ENCODE results near the gene MXRA7. TPM values are rescaled to one million over a fixed set of nuclear protein-coding genes. Genes with fewer than 3 reads are reported as not detected.
A peak's percentile ranks its signal among the peaks of the same experiment; 100 is the strongest.

Gene MXRA7
- total RNA-seq, 1 donor from 2014 or later = 45.7 TPM

DNA sequence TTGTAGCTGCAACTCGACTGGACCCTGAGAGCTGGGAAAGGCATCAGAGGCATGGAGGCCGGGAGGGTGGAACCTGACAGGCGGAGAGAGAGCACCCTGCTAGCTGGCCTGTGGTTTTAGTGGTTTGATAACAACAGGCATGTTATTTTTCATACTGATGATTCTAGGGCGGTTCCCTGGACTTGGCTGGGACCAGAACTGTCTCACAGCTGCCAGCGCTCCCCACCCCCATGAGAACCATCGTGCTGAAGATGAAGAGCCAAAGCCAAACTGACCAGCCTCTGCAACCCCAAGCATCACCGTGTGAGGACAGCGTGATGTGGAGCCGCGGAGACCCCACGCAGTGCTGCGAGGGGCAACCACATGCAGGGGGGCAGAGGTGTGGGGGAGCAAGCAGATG lies 28.5 kb downstream of the MXRA7 start:
- no peak for DNase-seq (ENCODE audit: low spot score in 2 of 2)
- no peak for FAIRE-seq

DNA sequence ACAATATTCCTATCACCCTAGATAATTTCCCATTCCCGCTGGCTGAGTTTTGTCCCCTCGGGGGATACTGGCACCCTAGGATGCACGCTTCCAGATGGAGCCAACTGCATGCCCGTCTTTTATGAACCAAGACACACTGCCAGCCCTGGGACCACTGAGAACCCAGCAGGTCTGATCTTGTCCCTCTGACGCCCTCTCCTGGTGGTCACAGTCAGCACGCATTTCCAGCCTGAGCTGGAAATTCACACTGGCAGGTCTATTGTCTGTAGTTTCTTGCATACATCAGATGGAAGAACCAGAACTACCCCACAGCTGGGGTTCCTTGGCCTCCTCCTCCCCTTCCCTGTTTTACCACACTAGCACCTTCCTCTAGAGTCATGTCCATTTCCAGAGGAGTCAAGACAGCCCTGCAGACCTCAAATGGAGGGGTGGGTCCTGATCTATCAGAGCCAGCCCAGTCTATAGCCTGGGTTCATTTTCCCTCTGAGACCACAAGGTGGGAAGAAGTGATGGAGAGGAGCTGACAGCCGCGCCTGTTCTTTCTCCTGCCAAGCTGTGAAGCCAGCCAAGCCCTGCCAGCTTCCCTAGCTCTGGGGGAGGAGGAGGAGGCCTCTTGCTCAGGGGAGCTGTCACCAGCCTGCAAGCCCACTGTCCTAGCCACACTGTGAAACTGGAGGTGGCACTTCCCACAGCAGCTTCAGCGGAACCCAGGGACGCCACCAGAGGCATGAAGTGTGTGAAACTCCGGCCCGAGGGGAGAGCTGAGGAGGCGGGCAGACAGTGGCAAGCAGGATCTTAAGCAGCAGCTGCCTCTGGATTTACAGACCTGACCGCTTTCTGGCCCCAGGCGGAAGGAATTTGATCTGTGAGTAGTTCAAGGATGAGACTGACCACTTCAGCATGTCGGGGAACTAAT lies 29.3 kb downstream of the MXRA7 start:
- no peak for FAIRE-seq
- peak in 1 of 2 donors; percentile 70 for DNase-seq (ENCODE audit: low spot score in 2 of 2)

DNA sequence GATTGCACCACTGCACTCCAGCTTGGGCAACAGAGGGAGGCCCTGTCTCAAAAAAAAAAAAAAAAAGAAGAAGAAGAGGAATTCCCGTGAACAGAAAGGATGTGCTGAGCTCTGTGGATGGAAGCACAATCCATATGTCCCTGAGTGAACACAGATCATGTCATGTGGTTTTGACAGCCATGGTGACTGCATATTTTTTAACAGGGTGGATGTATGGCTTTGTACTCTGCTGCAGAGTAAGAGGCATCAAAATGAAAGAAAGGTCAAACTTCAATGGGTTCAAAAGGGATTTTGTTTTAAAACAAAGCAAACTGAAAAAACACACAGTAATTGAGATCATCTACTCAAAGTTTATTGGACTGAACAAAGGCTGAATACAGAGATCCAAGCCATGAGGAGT lies 31.5 kb downstream of the MXRA7 start:
- DNase-seq (ENCODE audit: low spot score in 2 of 2) (no peak), FAIRE-seq (no peak)

DNA sequence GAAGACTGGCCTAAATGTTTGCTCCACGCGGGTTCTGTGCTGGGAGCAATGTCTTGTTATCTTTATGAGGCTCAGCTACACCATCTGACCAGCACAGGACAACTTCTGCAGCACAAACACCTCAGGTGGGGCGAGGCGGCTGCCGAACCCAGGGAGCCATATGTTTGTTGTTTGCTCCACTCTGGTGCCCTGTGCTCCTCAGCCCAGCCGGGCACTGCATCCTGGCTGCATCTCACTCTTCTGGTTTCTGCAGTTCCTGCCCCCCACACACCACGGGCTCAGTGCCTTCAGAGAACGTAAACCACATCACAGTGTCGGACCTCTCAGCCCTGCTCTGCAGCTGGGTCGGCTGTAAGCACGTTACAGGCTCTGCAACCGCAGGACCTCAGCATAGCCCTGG lies 32.4 kb downstream of the MXRA7 start:
- no peak for DNase-seq (ENCODE audit: low spot score in 2 of 2)
- FAIRE-seq = no peak

DNA sequence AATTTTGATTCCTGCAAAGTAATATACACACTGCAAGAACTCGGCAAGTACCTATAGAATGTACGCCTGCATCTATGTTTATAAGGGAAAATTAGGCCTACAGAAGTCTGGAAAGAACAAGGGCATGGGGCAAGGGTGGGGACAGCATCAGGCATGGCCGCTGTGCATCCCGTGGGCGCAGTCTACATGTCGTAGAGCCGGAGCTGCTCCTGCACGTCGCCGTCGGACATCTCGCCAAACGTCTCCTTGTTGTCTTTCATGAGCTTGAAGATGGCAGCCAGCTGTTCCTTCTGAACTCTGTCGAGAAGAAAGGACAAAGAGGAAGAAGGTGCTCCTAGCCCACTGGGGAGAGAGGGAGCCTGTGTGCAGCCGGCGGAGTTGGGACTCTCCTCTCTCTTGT lies 33.4 kb downstream of the MXRA7 start:
- no peak for FAIRE-seq

DNA sequence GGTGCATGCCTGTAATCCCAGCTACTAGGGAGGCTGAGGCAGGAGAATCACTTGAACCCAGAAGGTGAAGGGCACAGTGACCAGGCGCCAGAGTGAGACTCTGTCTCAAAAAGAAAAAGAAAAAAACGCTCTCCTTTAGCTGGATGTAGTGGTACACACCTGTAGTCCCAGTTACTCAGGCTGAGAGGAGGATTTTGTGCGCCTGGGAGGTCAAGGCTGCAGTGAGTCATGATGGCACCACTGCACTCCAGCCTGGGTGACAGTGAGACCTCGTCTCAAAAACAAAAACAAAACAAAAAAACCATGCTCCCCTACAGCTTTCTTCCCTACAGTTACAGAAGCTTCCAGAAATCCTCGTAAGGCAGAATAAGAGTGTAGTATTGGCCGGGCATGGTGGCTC lies 34.1 kb downstream of the MXRA7 start:
- DNase-seq (ENCODE audit: low spot score in 2 of 2) (no peak), FAIRE-seq (no peak)

More for the DNA sequence above, 33.4 kb downstream of the MXRA7 start:
- DNase-seq (ENCODE audit: low spot score in 2 of 2) = no peak

DNA sequence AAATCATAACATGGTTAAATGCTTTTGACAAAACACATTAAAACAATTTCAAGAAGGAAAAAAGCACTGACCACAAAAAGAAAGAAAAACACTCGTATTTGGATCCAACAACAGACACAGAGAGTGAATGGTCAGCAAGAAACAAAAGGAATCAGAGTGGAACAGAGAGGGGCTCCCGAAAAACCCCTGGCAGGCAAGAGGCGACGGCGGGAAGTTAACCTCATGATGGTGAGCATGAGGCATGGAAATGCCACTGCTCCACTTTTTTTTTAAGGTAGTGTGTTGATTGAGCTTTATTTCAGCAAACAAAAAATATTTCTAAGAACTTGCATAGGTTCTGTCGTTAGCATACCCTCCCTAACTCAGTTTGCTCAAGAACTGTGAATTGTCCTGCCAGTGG lies 35.1 kb downstream of the MXRA7 start:
- FAIRE-seq = no peak
- DNase-seq (ENCODE audit: low spot score in 2 of 2) = no peak

DNA sequence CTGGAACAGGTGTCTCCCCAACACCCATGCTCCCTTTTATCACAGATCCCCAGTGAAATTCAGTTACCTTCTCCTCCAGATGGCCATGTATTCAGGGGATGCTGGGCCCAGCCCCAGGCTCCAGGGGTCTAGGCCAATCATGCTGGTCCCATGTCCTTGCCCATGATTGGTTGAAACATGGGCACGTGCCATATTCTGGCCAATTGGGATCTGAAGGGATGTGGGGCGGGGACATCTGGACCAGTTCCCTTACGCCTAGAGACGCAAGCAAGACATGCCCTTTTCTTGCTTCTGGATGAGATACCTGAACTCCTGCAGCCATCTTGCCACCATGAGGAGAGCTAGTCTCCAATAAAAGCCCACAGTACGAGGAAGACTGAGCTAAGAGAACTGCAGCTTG lies 36.2 kb downstream of the MXRA7 start:
- no peak for DNase-seq (ENCODE audit: low spot score in 2 of 2)
- no peak for FAIRE-seq

DNA sequence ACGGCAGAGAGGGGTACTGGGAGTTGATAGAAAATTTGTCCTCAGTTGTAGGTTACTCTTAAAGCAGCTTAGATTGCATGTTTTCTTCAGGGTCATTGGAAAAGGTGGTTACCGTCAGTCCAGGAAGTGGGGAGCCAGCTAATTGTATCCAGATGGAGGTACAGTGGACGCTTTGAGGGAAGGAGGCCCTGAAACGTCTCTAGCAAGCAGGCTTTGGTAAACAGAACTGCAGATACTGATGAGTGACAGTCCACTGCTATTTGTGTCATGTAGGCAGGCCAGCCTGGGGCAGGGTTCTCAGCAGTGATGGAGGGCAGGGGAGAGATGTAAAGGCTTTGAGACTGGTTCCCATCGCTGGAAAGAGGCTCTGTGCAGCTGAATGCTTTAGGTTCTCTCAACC lies 37.0 kb downstream of the MXRA7 start:
- DNase-seq (ENCODE audit: low spot score in 2 of 2) (no peak), FAIRE-seq (no peak)

DNA sequence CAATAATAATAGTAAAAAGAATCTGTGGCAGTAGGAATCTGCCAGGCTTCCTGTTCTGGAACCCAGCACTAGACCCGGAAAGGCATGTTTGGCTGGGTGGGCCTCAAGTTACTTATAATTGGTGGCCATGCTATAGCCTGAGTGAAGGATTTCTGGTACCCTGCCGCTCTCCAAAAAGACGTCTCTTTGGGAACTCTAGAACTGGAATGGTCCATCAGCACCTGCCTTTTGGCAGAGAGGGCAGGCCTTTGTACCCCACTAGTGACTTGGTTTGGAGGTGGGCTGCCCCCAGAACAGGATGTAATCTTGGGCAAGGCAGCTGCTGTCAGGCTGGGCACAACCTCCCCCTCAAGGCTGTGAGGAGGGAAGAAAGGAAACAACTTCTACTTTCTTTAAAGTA lies 37.9 kb downstream of the MXRA7 start:
- FAIRE-seq = no peak
- no peak for DNase-seq (ENCODE audit: low spot score in 2 of 2)

DNA sequence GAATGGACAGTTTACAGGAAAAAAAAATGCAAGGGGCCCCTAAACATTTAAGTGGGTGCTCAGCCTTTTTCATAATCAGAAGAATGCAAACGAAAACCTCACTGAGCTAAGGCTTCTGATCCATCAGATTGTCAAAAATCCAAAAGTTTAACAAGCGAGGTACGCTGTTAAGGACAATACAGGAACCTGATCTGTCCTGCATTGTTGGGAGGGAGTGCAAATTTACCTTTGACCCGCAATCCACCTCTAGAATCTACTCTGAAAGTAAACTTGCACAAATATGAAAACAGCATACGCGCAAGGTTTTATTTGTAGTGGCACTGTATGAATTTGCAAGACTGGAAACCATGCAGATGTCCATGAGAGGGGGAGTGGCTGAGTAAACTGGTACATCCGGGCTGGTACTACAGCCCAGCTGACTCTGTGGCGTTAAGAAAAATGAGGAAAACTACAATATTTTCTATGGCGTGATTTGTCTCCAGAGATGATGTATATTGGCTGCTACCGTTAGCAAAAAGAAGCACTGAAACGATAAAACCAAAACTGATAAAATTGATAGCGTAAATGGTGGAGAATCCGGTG lies 38.4 kb downstream of the MXRA7 start:
- DNase-seq (ENCODE audit: low spot score in 2 of 2) (no peak), FAIRE-seq (no peak)

DNA sequence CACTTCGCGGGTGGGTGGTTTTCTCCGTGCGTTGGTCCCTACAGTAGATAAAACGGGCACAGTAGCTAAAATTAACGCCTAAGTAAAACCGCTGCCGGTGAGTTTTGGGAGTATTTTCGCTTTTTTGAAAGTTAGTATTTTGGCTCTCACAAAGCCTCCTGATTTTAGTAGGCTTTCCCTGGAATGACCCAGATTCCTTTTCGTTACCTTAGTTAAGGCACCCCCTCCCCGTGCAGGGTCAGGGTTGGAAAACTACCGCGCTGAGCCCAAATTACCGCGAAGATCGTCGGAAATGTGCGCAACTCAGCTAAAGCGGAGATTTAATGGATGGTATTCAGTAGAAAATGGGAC lies 38.9 kb downstream of the MXRA7 start:
- FAIRE-seq (no peak), DNase-seq (ENCODE audit: low spot score in 2 of 2) (no peak)

DNA sequence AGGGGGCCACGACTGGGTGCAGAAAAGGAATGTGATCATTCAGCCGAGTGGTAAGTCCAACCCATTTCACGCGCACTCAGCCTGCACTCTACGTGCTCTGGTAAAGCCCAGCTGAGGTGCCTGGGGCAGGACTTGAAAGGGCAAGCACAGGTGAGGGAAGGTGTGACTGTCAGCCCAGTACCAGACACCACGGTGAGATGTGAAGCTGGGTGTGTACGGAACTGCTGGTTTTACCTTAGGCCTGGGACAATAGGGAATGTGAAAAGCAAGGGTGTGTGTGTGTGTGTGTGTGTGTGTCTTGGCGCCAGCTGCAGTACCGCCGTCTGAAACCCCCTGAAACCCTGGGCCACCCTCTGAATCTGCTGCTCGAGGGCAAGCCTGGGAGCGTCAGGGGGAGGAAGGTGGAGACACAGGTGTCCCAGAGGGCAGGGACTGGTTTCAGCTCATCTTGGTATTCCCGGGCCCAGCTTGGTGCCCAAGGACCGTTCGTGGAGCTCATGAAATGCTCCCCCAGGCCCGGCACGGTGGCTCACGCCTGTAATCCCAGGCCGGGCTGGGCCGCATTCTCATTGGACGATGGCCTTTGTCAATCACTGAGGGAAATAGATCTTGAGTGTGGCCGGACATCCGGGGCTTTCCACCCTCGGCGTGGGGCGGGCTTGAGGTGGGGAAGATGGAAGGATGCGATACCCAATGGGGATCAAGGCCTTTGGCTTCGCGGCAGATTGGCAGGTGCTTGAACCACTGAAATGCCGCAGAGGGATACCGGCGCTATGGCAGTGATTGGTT lies 39.4 kb downstream of the MXRA7 start:
- DNase-seq (ENCODE audit: low spot score in 2 of 2) = peak; percentile 85 to 97
- FAIRE-seq = peak; percentile 70

DNA sequence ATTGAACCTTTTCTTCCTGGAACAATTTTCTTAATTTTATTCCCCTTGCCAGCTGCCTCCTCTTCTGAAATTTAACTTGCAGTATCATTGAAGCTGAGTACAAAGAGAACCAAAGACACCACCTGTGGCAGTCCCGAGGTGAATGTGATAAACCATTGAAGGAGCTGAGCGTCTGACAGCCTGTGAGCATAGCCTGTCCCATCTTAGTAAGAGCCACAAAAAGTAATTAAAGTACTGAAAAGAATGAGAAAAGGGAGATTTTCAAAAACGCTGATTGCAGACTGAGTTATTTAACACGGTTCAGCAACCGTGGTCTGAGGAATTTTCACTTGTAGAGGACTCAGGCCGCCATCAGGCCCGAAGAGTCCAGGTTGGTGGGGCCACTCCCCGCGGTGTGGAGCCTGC lies 40.0 kb downstream of the MXRA7 start:
- DNase-seq (ENCODE audit: low spot score in 2 of 2) = no peak

DNA sequence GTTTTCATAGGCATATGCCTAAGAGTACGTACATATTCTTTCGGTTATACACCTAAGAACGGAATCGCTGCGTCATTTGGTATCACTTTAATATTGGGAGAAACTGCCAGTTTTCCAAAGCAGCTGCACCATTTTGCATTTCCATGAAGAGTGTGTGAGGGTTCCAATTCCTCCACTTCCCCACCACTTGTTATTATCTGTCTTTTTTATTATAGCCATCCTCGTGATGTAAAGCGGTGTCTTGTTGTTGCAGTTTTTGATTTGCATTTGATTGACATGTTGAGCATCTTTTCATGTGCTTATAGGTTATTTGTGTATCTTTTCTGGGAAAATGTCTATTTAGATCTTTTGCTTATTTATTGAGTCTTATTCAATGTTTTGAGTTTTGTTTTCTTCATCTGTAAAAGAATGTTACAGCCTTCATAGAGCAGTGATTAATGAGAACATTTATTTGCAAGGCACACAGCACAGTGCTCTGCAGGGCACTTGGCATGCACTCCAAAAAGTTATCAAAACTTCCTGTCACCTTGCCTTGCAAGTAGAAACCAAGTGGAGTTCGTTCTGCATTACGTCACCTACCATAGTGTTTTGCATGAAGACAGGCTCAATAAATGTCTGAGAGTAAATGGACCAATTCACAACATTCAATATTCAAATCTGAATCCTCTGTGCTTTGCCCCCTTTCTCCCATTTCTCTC lies 40.6 kb downstream of the MXRA7 start:
- FAIRE-seq = no peak

More for the DNA sequence above, 40.0 kb downstream of the MXRA7 start:
- FAIRE-seq = no peak

DNA sequence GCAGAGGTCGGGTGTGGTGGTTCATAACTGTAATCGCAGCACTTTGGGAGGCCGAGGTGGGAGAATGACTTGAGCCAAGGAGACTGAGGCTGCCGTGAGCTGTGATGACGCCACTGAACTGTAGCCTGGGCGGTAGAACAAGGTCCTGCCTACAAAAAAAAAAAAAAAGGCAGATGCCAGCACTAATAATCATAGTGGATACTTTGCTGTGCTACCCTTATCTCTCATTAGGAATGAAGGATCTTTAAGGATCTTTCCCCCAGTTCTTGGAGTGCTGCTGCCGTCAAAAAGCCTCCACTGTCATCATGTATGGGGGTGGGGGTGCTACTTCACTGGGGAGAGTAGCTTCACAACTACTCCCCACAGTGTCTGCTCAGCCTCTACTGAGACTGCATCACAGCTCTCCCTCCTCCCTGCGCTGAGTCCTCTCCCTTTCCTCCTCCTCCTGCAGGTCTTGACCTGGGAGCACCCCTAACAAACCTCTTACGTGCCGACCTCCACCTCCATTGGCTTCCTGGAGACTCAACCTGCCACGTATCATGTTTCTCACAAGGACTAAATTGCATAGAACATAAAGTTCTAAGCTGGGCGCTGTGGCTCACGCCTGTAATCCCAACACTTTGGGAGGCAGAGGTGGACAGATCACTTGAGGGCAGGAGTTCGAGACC lies 42.8 kb downstream of the MXRA7 start:
- no peak for DNase-seq (ENCODE audit: low spot score in 2 of 2)
- FAIRE-seq = no peak

More for the DNA sequence above, 40.6 kb downstream of the MXRA7 start:
- DNase-seq (ENCODE audit: low spot score in 2 of 2) = no peak

DNA sequence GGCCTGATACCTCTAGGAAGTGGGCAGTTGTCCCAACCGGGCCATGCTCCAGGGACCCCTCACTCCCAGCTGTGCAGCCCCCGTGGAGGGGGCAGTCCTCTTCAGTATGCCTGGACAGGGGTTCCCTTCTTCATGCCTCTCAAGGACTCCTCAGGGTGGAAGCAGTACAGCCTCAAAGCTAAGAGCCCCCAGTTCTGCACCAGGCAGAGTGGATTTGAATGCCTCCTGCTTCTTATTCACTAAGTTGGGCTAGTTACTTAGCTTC lies 43.3 kb downstream of the MXRA7 start:
- no peak for FAIRE-seq
- DNase-seq (ENCODE audit: low spot score in 2 of 2) = no peak

DNA sequence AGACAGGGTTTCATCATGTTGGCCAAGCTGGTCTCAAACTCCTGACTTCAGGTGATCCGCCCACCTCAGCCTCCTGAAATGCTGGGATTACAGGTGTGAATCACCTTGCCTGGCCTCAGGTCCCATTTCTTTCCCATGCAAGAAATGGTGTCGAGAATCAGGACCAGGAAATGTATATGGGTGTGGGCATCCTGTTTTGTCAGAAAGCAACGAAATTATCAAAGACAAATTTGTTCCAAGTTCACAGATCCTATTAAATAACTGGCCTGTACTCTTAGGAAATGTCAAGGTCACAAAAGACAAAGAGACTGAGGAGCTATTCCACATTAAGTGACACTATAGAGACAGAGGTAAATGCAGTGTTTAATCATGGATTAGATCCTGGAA lies 50.1 kb downstream of the MXRA7 start:
- DNase-seq (ENCODE audit: low spot score in 2 of 2) = no peak
- FAIRE-seq = no peak

DNA sequence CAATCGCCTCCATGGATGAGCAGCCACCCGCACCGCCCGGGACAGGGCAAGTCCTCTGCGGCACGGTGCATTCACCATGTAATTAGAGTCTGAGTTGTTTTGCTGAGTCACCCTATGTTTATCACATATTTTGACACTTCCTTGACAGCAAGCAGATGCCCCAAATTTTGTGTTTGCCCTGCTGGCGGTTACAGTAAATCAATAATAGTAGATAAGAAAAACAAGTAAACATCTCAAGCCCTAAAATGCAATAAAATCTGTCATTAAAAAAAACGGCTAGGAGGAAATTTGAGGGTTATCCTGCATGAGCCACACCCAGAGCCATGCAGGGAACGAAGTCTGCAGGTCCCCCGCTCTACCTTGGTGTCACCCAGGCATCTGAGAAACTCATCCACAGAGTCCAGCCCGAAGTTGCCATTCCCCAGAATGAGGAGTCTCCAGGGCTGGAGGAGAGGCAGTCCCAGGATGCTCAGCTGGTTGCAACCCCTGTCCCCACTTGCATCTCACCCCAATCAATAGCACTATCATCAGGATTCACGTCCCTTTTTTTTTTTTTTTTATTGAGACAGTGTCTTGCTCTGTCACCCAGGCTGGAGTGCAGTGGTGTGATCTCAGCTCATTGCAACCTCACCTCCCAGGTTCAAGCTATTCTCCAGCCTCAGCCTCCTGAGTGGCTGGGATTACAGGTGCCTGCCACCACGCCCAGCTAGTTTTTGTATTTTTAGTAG lies 50.7 kb downstream of the MXRA7 start:
- no peak for DNase-seq (ENCODE audit: low spot score in 2 of 2)

DNA sequence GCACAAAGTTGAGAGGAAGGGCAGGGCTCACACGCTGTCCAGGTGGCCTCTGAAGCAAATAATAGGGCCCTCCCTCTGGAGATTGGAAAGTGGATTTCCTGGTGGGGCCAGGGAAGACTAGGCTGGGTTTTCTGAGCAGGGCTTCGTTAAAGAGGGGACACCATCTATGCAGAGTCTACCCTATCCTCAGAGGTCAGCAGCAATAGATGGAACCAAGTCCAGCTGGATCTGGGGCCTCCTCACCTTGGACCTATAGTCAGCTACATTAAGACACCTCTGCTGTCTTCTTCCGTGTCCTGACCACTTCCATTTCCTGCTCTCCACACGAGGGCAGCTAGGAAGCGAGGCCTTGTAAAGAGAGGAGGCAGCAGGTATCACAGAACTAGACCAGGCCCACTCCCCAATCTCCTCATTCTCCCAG lies 52.5 kb downstream of the MXRA7 start:
- no peak for DNase-seq (ENCODE audit: low spot score in 2 of 2)
- FAIRE-seq = no peak

More for the DNA sequence above, 50.7 kb downstream of the MXRA7 start:
- FAIRE-seq = no peak
